Activated naive CD8-positive, alpha-beta T cell treated with anti-CD3 and anti-CD28 coated beads, Interleukin-2, amount 10 ng/mL, durations not matched to agents 7 days and 5 days (primary cell): Measurements from ENCODE around the gene DLG2. TPM values are rescaled to one million over a fixed set of nuclear protein-coding genes. Genes with fewer than 3 reads are reported as not detected.

Source experiments
- ATAC-seq: fragments of 150-1000 bp; cut with Tn5 transposase; one replicate; pipeline ENCODE4 v1.10.0; 2021; ENCODE audit warnings: low read depth, moderate library complexity
- POLR2A ChIA-PET: fragments of 350-600 bp; sonication (Branson Sonifier 250); formaldehyde crosslinking; loops from one replicate; lab custom pipeline; 2021; ENCODE audit warnings: antibody characterized with exemption; lab: Charles Lee
- DNase-seq: peaks from one replicate; pipeline ENCODE4 v3.0.0; 2021
- H3K27ac Mint-ChIP-seq: one replicate; pipeline ENCODE4 v1.8.0; 2022; ENCODE audit warnings: mild to moderate bottlenecking, mixed read lengths
- H3K27me3 Mint-ChIP-seq: one replicate; pipeline ENCODE4 v1.8.0; 2022; ENCODE audit warnings: mild to moderate bottlenecking, moderate library complexity, mixed read lengths
- H3K36me3 Mint-ChIP-seq: one replicate; pipeline ENCODE4 v1.8.0; 2021; ENCODE audit warnings: mild to moderate bottlenecking, mixed read lengths
- H3K4me1 Mint-ChIP-seq: one replicate; pipeline ENCODE4 v1.8.0; 2021; ENCODE audit warnings: mixed read lengths
- H3K4me3 Mint-ChIP-seq: one replicate; pipeline ENCODE4 v1.8.0; 2022; ENCODE audit warnings: mild to moderate bottlenecking, moderate library complexity, mixed read lengths
- H3K9me3 Mint-ChIP-seq: one replicate; pipeline ENCODE4 v1.8.0; 2021; ENCODE audit warnings: mixed read lengths
- total RNA-seq, 2 experiments: library from RNA; stranded (reverse); gene quantifications; one replicate each; pipeline ENCODE4 v1.2.3, GENCODE V29; 2021

The DLG2 gene
- total RNA-seq, 2 experiments from 2014 or later, result 2.6 to 3.4 TPM

- H3K27ac Mint-ChIP-seq, result no peak overlapping the region
- POLR2A ChIA-PET, result no interaction called here
- DNase-seq, result no peak
- H3K9me3 Mint-ChIP-seq, result peaks cover 4% of the 10 kb centered on the region
- H3K36me3 Mint-ChIP-seq, result no peaks in the 10 kb centered on the region
- H3K4me3 Mint-ChIP-seq, result no peak overlapping the region
- H3K4me1 Mint-ChIP-seq, result no peaks in the 10 kb centered on the region
- peaks cover 3% of the 10 kb centered on the region for H3K27me3 Mint-ChIP-seq
- no peak for ATAC-seq
These were observed 1082.6 kb downstream of the DLG2 start for GRCh38 chr11:84544566-84544965.

DNA sequence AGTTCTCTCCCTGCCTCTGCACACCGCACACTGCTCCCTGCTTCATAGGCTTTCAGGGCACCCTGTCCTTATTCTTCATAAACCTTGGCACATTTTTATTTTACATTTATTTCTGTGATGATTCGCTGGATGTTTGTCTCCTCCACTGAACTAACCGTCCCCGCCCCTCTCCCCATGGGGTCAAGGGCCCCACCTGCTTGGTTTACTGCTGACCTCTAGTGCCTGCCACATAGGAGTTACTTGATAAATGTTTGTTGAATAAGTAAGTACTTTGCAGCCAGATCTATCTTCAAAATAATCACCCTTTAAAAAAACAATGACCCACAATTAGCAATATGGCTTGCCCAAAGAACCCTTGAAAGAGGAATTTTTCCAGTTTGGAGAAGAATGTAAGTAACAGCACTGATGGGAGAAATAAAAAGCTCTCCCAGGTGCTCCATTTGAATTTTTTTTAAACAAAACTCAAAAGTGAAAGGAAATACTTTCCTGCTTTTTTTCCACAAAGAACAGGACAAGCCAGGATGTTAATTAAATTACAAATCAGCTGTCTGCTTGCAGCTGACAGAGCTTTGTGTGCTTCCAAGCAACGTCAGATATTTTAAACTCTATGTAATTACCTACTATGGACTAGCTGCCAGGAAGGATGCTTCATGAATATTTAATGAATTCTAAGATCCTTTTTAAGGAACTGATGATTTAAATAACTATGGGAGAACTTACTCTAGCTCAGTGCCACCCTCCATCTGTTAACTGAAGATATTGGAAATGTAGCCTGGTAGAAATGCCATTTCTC lies 1083.6 kb downstream of the DLG2 start:
- H3K27ac Mint-ChIP-seq, result no peak overlapping the region
- H3K4me3 Mint-ChIP-seq, result no peak overlapping the region
- peaks cover 3% of the 10 kb centered on the region for H3K27me3 Mint-ChIP-seq
- POLR2A ChIA-PET, result no interaction called here
- no peaks in the 10 kb centered on the region for H3K36me3 Mint-ChIP-seq
- DNase-seq (no peak), ATAC-seq (no peak)
- H3K9me3 Mint-ChIP-seq, result peaks cover 4% of the 10 kb centered on the region
- no peaks in the 10 kb centered on the region for H3K4me1 Mint-ChIP-seq

DNA sequence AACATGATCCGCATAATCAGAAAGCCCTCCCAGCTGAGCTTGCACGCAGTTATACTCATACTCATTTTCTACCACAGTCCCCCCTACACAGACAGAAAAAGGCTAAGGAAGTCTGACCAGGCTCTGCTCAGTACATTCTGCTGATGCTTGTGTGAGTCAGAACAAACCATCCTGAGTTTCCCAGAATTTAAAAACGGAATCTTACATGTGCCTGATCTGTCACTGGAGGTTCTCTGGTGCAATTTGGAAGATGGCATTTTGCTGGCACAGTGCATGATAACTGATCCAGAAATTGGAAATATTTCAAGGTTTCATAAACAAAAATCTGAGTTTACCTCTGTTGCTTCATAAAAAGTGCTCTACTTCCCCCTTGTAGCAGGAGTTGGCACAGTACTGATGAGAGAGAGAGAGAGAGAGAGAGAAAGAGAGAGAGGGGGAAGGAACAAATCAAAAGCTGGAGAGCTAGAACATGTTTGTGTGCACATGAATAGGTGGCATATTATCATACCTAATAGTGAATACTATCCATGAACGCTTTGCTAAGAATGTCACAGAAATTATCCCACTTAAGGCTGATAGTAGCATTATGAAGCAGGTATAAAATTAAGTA lies 1085.3 kb downstream of the DLG2 start:
- peaks cover 2% of the 10 kb centered on the region for H3K9me3 Mint-ChIP-seq
- H3K4me1 Mint-ChIP-seq, result no peaks in the 10 kb centered on the region
- POLR2A ChIA-PET, result no interaction called here
- ATAC-seq (no peak), DNase-seq (no peak)
- H3K27me3 Mint-ChIP-seq, result peaks cover 3% of the 10 kb centered on the region
- no peak overlapping the region for H3K27ac Mint-ChIP-seq
- no peaks in the 10 kb centered on the region for H3K36me3 Mint-ChIP-seq
- H3K4me3 Mint-ChIP-seq, result no peak overlapping the region

DNA sequence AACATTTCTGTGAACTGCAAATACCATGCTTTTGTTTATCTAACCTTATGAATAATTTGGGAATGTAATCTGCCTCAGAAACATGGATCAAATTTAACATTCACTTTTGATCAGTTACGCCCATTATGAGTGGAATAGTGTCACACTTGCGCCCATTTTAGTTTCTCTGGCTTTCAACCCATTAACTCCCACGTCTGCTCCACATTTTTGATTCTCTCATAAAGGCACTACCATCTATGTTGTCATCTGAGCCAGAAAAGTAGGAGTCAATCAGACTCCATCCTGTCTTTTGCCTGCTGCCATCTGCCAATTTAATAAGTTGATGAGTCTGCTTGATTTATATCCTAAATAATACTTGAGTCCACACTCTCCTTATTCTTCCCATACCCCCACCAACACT lies 1090.7 kb downstream of the DLG2 start:
- no peaks in the 10 kb centered on the region for H3K36me3 Mint-ChIP-seq
- ATAC-seq (no peak), DNase-seq (no peak)
- POLR2A ChIA-PET, result no interaction called here
- no peaks in the 10 kb centered on the region for H3K4me1 Mint-ChIP-seq
- no peaks in the 10 kb centered on the region for H3K27me3 Mint-ChIP-seq
- H3K9me3 Mint-ChIP-seq, result no peaks in the 10 kb centered on the region
- H3K4me3 Mint-ChIP-seq, result no peak overlapping the region
- H3K27ac Mint-ChIP-seq, result no peak overlapping the region

- no peak overlapping the region for H3K4me3 Mint-ChIP-seq
- ATAC-seq, result no peak
- no peak overlapping the region for H3K27ac Mint-ChIP-seq
- POLR2A ChIA-PET, result no interaction called here
- H3K4me1 Mint-ChIP-seq, result no peaks in the 10 kb centered on the region
- no peaks in the 10 kb centered on the region for H3K27me3 Mint-ChIP-seq
- no peaks in the 10 kb centered on the region for H3K9me3 Mint-ChIP-seq
- no peaks in the 10 kb centered on the region for H3K36me3 Mint-ChIP-seq
- no peak for DNase-seq
These were observed 1094.8 kb downstream of the DLG2 start for GRCh38 chr11:84532364-84532763.

- no peak overlapping the region for H3K4me3 Mint-ChIP-seq
- H3K36me3 Mint-ChIP-seq, result no peaks in the 10 kb centered on the region
- H3K27me3 Mint-ChIP-seq, result no peaks in the 10 kb centered on the region
- POLR2A ChIA-PET, result no interaction called here
- H3K4me1 Mint-ChIP-seq, result no peaks in the 10 kb centered on the region
- no peaks in the 10 kb centered on the region for H3K9me3 Mint-ChIP-seq
- ATAC-seq, result no peak
- H3K27ac Mint-ChIP-seq, result no peak overlapping the region
- DNase-seq, result no peak
These were observed 1100.9 kb downstream of the DLG2 start for GRCh38 chr11:84526250-84526649.

DNA sequence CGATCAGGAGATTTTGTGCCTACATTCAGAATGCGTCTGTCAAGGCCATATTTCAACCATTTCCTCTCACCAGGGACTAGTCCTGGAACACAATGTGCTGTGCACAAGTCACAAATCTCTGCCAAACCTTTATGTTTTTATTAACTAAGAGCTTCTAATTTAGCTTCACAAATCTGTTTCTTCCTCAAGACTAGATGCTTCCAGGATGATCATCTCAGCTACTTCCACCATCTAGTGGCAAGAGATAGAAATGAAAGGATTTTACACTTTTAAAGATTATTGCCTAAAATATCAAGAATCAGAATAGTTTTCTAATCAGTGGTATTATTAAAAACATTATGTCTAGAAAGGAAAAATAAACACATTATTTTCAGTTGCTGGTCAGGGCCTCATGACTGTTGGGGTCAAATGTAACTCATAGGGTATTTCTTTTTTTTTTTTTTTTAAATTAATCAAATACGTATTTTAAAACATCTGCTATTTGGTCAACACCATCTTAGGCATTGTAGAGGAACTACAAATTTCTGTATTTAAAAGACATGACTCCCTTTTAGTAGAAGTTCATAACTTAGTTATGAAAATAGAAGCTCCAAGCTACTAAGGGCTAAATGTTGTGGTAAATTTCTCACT lies 1102.6 kb downstream of the DLG2 start:
- DNase-seq (no peak), ATAC-seq (no peak)
- Mint-ChIP-seq H3K27ac (no peak overlapping the region), H3K36me3 (no peaks in the 10 kb centered on the region), H3K27me3 (no peaks in the 10 kb centered on the region), H3K4me1 (no peaks in the 10 kb centered on the region), H3K9me3 (no peaks in the 10 kb centered on the region), H3K4me3 (no peak overlapping the region)
- POLR2A ChIA-PET, result no interaction called here

- POLR2A ChIA-PET, result no interaction called here
- H3K27ac Mint-ChIP-seq, result no peak overlapping the region
- ATAC-seq, result no peak
These were observed 1104.8 kb downstream of the DLG2 start for GRCh38 chr11:84522331-84522730.

DNA sequence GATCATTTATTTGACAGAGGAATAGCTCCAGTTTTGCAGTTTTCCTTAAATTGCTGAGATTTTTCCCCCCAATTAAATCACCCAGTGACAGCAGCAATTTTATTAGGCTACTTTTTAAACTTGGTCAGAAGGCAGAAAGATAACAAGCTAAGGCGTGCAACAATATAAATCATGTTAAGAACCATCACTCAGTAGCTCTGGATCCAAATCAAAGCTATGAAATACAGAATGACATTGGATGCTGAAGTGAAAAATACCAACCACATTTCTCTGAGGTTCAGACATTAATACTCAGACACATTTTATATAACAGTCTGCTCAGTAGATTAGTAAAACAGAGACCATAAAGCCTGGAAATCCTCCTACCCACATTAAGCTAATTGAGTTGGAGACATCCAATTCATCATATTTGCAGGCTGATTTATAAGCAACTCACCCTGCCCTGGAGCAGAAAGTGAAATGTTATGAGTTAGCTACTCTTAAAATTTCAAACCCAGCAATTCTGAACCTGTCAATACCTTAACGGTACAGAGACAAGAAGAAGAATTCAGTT lies 1108.4 kb downstream of the DLG2 start:
- no peaks in the 10 kb centered on the region for H3K9me3 Mint-ChIP-seq
- POLR2A ChIA-PET, result no interaction called here
- DNase-seq, result no peak
- no peaks in the 10 kb centered on the region for H3K36me3 Mint-ChIP-seq
- no peak overlapping the region for H3K4me3 Mint-ChIP-seq
- no peak overlapping the region for H3K27ac Mint-ChIP-seq
- no peaks in the 10 kb centered on the region for H3K4me1 Mint-ChIP-seq
- ATAC-seq, result no peak
- H3K27me3 Mint-ChIP-seq, result no peaks in the 10 kb centered on the region

More at GRCh38 chr11:84522331-84522730, 1104.8 kb downstream of the DLG2 start:
- DNase-seq, result no peak
- Mint-ChIP-seq H3K36me3 (no peaks in the 10 kb centered on the region), H3K4me1 (no peaks in the 10 kb centered on the region), H3K27me3 (no peaks in the 10 kb centered on the region), H3K9me3 (no peaks in the 10 kb centered on the region), H3K4me3 (no peak overlapping the region)

- DNase-seq (no peak), ATAC-seq (no peak)
- H3K27me3 Mint-ChIP-seq, result no peaks in the 10 kb centered on the region
- no peaks in the 10 kb centered on the region for H3K36me3 Mint-ChIP-seq
- no peaks in the 10 kb centered on the region for H3K4me1 Mint-ChIP-seq
- no peak overlapping the region for H3K4me3 Mint-ChIP-seq
- POLR2A ChIA-PET, result no interaction called here
- H3K9me3 Mint-ChIP-seq, result no peaks in the 10 kb centered on the region
- no peak overlapping the region for H3K27ac Mint-ChIP-seq
These were observed 1112.7 kb downstream of the DLG2 start for GRCh38 chr11:84514436-84514835.

GRCh38 chr11:84503503-84503902 lies 1123.6 kb downstream of the DLG2 start:
- Mint-ChIP-seq H3K4me3 (no peak overlapping the region), H3K4me1 (no peaks in the 10 kb centered on the region), H3K9me3 (peaks cover 4% of the 10 kb centered on the region), H3K27ac (no peak overlapping the region), H3K27me3 (no peaks in the 10 kb centered on the region), H3K36me3 (no peaks in the 10 kb centered on the region)
- ATAC-seq (no peak), DNase-seq (no peak)
- POLR2A ChIA-PET, result no interaction called here

DNA sequence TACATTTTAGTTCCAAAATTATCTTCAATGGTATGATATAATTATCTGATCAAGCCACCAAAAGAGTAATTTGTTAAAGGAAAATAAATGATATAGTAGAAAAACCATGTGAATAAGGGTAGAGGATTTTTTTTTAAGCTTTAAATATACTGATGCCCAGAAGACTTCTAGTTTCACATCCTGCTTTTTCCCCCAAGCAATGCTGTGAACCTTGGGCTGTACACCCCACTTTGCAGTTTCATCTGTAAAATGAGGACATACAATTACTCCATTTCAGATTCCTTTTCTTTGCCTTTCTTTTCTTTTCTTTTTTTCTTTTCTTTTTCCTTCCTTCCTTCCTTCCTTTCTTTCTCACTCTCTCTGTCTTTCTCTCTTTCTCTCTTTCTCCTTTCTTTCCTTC lies 1125.4 kb downstream of the DLG2 start:
- H3K9me3 Mint-ChIP-seq, result peaks cover 1% of the 10 kb centered on the region
- DNase-seq (no peak), ATAC-seq (no peak)
- H3K27me3 Mint-ChIP-seq, result no peaks in the 10 kb centered on the region
- H3K4me1 Mint-ChIP-seq, result no peaks in the 10 kb centered on the region
- no peaks in the 10 kb centered on the region for H3K36me3 Mint-ChIP-seq
- no peak overlapping the region for H3K4me3 Mint-ChIP-seq
- H3K27ac Mint-ChIP-seq, result no peak overlapping the region
- POLR2A ChIA-PET, result no interaction called here

DNA sequence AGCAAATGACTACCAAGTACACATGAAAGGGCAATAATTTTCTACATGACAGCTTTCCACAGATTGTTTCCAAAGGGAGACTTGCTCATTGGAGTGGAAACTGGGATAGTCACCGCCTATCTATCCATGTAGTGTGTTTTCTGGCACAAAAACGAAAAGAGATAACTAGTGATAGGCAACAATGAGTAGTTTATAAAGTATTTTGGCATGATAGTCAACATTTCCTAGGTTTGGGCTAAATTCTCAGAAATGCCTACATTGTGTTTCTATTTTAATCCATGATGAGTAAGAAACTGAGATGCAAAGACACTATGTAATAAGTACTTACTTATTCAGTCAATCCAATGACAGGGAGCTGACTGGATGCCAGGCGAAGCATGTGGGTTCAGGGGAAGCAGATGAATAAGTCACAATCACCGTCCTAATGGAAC lies 1129.1 kb downstream of the DLG2 start:
- Mint-ChIP-seq H3K4me3 (no peak overlapping the region), H3K4me1 (no peaks in the 10 kb centered on the region), H3K27me3 (no peaks in the 10 kb centered on the region), H3K27ac (no peak overlapping the region), H3K36me3 (no peaks in the 10 kb centered on the region), H3K9me3 (peaks cover 2% of the 10 kb centered on the region)
- POLR2A ChIA-PET, result no interaction called here
- ATAC-seq (no peak), DNase-seq (no peak)

- ATAC-seq (no peak), DNase-seq (no peak)
- H3K27me3 Mint-ChIP-seq, result no peaks in the 10 kb centered on the region
- H3K4me3 Mint-ChIP-seq, result no peak overlapping the region
- no peaks in the 10 kb centered on the region for H3K4me1 Mint-ChIP-seq
- no peaks in the 10 kb centered on the region for H3K36me3 Mint-ChIP-seq
- POLR2A ChIA-PET, result no interaction called here
- peaks cover 2% of the 10 kb centered on the region for H3K9me3 Mint-ChIP-seq
- H3K27ac Mint-ChIP-seq, result no peak overlapping the region
These were observed 1130.0 kb downstream of the DLG2 start for GRCh38 chr11:84497181-84497580.
